Activated T-cell treated with anti-CD3 and anti-CD28 coated beads, Interleukin-2, amount 50 U/mL, for 1 hour (primary cell): ENCODE results near the gene PCDH19.

Source experiments
- DNase-seq: peaks from one replicate; pipeline ENCODE4 v3.0.0-alpha.2; 2020

Gene PCDH19

GRCh38 chrX:100395781-100396180 is 14.3 kb downstream of the PCDH19 start:
- DNase-seq: no peak

GRCh38 chrX:100381619-100382018 is 28.5 kb downstream of the PCDH19 start:
- DNase-seq: no peak

- no peak for DNase-seq
These were observed 30.6 kb downstream of the PCDH19 start for GRCh38 chrX:100379388-100379986.

GRCh38 chrX:100377826-100378225 is 32.2 kb downstream of the PCDH19 start:
- no peak for DNase-seq

- DNase-seq: no peak
These were observed 33.5 kb downstream of the PCDH19 start for GRCh38 chrX:100376576-100376975.

- DNase-seq: no peak
These were observed 36.4 kb downstream of the PCDH19 start for GRCh38 chrX:100373673-100374072.

- no peak for DNase-seq
These were observed 41.9 kb downstream of the PCDH19 start for GRCh38 chrX:100368167-100368566.

- DNase-seq: no peak
These were observed 46.2 kb downstream of the PCDH19 start for GRCh38 chrX:100363896-100364295.

GRCh38 chrX:100358766-100359165 is 51.3 kb downstream of the PCDH19 start:
- DNase-seq: no peak

GRCh38 chrX:100356351-100356896 is 53.6 kb downstream of the PCDH19 start:
- DNase-seq: no peak

- DNase-seq: no peak
These were observed 54.4 kb downstream of the PCDH19 start for GRCh38 chrX:100355680-100356079.

- DNase-seq: no peak
These were observed 56.7 kb downstream of the PCDH19 start for GRCh38 chrX:100353326-100353725.

- DNase-seq: no peak
These were observed 59.2 kb downstream of the PCDH19 start for GRCh38 chrX:100350704-100351489.

GRCh38 chrX:100349391-100349790 is 60.7 kb downstream of the PCDH19 start:
- no peak for DNase-seq

- DNase-seq: no peak
These were observed 68.9 kb downstream of the PCDH19 start for GRCh38 chrX:100341142-100341510.

- no peak for DNase-seq
These were observed 69.5 kb downstream of the PCDH19 start for GRCh38 chrX:100340491-100341141.

GRCh38 chrX:100328351-100328750 is 81.7 kb downstream of the PCDH19 start:
- no peak for DNase-seq

- no peak for DNase-seq
These were observed 90.4 kb downstream of the PCDH19 start for GRCh38 chrX:100319716-100320115.

GRCh38 chrX:100316987-100317386 is 93.1 kb downstream of the PCDH19 start:
- DNase-seq: no peak

- DNase-seq: no peak
These were observed 94.5 kb downstream of the PCDH19 start for GRCh38 chrX:100315566-100315965.

GRCh38 chrX:100299559-100299958 is 110.5 kb downstream of the PCDH19 start:
- no peak for DNase-seq

GRCh38 chrX:100297728-100298127 is 112.3 kb downstream of the PCDH19 start:
- no peak for DNase-seq

- DNase-seq: no peak
These were observed 113.8 kb downstream of the PCDH19 start for GRCh38 chrX:100296183-100296753.

GRCh38 chrX:100294965-100295364 is 115.1 kb downstream of the PCDH19 start:
- DNase-seq: no peak
